Measurements from ENCODE around the gene MROH9.

DNA sequence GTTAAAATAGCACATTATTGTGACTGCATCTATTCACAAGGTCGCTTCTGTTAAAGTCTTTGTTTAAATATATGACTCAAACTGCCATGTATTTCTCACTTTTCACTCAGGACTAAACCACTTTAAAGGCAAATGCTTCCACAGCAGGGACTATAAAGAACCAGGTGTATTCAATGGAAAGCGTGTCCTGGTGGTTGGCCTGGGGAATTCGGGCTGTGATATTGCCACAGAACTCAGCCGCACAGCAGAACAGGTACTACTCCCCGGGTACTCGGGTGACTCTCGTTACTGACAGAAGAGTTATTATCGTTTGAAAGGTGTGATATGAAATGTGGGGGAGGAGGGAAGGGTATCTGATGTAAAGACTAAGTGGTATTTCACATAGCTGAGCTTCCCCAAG, 172.6 kb downstream of the MROH9 start:
- TF ChIP-seq MAX (IDR thresholded peaks at IDR 0.05) (no peak), ZBTB7A (IDR thresholded peaks at IDR 0.05; ENCODE audit: low read depth) (no peak), EP300 (IDR thresholded peaks at IDR 0.05; ENCODE audit: borderline replicate concordance) (no peak), TAF1 (IDR thresholded peaks at IDR 0.05; ENCODE audit: low read depth) (no peak), RAD21 (IDR thresholded peaks at IDR 0.05; ENCODE audit: low read depth) (no peak), FOXM1 (IDR thresholded peaks at IDR 0.05; ENCODE audit: borderline replicate concordance, low read depth) (no peak), EGR1 (IDR thresholded peaks at IDR 0.05) (no peak), YY1 (IDR thresholded peaks at IDR 0.05; ENCODE audit: low read depth) (no peak), USF1 (IDR thresholded peaks at IDR 0.05) (no peak), CREB1 (IDR thresholded peaks at IDR 0.05; ENCODE audit: low read depth) (no peak), CEBPB (IDR thresholded peaks at IDR 0.05) (no peak), TCF12 (IDR thresholded peaks at IDR 0.05; ENCODE audit: low read depth) (no peak), NFIC (IDR thresholded peaks at IDR 0.05) (no peak)
- TF ChIP-seq, protein P1, sequence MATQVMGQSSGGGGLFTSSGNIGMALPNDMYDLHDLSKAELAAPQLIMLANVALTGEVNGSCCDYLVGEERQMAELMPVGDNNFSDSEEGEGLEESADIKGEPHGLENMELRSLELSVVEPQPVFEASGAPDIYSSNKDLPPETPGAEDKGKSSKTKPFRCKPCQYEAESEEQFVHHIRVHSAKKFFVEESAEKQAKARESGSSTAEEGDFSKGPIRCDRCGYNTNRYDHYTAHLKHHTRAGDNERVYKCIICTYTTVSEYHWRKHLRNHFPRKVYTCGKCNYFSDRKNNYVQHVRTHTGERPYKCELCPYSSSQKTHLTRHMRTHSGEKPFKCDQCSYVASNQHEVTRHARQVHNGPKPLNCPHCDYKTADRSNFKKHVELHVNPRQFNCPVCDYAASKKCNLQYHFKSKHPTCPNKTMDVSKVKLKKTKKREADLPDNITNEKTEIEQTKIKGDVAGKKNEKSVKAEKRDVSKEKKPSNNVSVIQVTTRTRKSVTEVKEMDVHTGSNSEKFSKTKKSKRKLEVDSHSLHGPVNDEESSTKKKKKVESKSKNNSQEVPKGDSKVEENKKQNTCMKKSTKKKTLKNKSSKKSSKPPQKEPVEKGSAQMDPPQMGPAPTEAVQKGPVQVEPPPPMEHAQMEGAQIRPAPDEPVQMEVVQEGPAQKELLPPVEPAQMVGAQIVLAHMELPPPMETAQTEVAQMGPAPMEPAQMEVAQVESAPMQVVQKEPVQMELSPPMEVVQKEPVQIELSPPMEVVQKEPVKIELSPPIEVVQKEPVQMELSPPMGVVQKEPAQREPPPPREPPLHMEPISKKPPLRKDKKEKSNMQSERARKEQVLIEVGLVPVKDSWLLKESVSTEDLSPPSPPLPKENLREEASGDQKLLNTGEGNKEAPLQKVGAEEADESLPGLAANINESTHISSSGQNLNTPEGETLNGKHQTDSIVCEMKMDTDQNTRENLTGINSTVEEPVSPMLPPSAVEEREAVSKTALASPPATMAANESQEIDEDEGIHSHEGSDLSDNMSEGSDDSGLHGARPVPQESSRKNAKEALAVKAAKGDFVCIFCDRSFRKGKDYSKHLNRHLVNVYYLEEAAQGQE (IDR thresholded peaks at IDR 0.05; ENCODE audit: low read depth): no peak
